ENCODE data around the gene CWC25. TPM values are rescaled to one million over a fixed set of nuclear protein-coding genes. Genes with fewer than 3 reads are reported as not detected.

The CWC25 gene
- total and polyA plus RNA-seq, 2 of the 13 experiments (the other 11 are each of a cell fraction or from before 2014, with no cell fraction given) = 15.6 to 22.7 TPM

DNA sequence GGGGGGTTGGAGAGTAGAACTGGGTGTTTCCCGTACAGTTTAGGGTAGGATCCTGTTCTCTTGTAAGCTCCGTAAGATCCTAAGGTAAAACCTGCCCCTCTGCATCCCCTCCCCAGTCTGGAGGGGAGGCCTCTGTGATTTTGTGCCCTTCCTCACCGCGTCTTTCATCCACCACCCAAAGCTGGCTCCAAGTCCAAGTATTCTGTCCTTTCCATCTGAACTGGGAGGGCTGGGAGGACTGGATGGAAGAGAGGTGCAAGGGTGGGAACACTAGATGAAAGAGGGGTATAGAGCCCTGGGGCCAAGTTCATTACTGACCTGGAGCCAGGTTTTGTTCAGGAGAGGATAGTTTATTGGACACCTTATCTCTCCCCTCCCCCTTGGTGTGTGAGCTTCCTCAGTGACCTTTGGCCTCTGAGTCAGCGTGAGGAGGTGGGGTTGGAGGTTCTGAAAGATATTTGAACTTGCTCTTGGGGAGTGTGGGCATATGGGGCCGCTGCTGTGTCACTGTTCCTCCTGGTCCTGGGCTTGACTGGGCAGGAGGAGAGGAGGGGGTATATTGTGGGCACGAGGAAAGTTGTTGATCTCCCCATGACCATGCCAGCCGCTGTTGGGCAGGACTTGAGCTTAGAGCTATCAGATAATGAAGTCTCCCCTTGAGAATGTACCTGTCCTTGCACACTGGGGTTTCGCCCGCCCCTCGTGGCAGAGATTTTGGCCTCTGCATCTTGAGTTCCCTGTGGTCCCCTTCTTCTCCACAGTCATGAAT is 46.3 kb upstream of the CWC25 start (continued):
- peak; percentile 83 for TF ChIP-seq MTA1 (CRISPR knock-in tag; IDR thresholded peaks at IDR 0.05; ENCODE audit: borderline replicate concordance)
- TF ChIP-seq KAT8 (CRISPR knock-in tag; IDR thresholded peaks at IDR 0.05) = peak; percentile 81
- no peak; the same call in 1 of the 2 replicates for TF ChIP-seq ZNF510 (CRISPR knock-in tag; IDR thresholded peaks at IDR 0.05; ENCODE audit: low read depth)
- TF ChIP-seq, protein P1, sequence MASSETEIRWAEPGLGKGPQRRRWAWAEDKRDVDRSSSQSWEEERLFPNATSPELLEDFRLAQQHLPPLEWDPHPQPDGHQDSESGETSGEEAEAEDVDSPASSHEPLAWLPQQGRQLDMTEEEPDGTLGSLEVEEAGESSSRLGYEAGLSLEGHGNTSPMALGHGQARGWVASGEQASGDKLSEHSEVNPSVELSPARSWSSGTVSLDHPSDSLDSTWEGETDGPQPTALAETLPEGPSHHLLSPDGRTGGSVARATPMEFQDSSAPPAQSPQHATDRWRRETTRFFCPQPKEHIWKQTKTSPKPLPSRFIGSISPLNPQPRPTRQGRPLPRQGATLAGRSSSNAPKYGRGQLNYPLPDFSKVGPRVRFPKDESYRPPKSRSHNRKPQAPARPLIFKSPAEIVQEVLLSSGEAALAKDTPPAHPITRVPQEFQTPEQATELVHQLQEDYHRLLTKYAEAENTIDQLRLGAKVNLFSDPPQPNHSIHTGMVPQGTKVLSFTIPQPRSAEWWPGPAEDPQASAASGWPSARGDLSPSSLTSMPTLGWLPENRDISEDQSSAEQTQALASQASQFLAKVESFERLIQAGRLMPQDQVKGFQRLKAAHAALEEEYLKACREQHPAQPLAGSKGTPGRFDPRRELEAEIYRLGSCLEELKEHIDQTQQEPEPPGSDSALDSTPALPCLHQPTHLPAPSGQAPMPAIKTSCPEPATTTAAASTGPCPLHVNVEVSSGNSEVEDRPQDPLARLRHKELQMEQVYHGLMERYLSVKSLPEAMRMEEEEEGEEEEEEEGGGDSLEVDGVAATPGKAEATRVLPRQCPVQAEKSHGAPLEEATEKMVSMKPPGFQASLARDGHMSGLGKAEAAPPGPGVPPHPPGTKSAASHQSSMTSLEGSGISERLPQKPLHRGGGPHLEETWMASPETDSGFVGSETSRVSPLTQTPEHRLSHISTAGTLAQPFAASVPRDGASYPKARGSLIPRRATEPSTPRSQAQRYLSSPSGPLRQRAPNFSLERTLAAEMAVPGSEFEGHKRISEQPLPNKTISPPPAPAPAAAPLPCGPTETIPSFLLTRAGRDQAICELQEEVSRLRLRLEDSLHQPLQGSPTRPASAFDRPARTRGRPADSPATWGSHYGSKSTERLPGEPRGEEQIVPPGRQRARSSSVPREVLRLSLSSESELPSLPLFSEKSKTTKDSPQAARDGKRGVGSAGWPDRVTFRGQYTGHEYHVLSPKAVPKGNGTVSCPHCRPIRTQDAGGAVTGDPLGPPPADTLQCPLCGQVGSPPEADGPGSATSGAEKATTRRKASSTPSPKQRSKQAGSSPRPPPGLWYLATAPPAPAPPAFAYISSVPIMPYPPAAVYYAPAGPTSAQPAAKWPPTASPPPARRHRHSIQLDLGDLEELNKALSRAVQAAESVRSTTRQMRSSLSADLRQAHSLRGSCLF (CRISPR knock-in tag; IDR thresholded peaks at IDR 0.05; ENCODE audit: borderline replicate concordance) = no peak
- TF ChIP-seq CAMTA2 (CRISPR knock-in tag; IDR thresholded peaks at IDR 0.05; ENCODE audit: borderline replicate concordance) = no peak
- TF ChIP-seq, protein P2, sequence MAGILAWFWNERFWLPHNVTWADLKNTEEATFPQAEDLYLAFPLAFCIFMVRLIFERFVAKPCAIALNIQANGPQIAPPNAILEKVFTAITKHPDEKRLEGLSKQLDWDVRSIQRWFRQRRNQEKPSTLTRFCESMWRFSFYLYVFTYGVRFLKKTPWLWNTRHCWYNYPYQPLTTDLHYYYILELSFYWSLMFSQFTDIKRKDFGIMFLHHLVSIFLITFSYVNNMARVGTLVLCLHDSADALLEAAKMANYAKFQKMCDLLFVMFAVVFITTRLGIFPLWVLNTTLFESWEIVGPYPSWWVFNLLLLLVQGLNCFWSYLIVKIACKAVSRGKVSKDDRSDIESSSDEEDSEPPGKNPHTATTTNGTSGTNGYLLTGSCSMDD (CRISPR knock-in tag; IDR thresholded peaks at IDR 0.05) = no peak
- TF ChIP-seq, protein P3, sequence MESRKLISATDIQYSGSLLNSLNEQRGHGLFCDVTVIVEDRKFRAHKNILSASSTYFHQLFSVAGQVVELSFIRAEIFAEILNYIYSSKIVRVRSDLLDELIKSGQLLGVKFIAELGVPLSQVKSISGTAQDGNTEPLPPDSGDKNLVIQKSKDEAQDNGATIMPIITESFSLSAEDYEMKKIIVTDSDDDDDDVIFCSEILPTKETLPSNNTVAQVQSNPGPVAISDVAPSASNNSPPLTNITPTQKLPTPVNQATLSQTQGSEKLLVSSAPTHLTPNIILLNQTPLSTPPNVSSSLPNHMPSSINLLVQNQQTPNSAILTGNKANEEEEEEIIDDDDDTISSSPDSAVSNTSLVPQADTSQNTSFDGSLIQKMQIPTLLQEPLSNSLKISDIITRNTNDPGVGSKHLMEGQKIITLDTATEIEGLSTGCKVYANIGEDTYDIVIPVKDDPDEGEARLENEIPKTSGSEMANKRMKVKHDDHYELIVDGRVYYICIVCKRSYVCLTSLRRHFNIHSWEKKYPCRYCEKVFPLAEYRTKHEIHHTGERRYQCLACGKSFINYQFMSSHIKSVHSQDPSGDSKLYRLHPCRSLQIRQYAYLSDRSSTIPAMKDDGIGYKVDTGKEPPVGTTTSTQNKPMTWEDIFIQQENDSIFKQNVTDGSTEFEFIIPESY (CRISPR knock-in tag; IDR thresholded peaks at IDR 0.05) = peak; percentile 53; the same call in 1 of the 2 replicates
- no peak for TF ChIP-seq ZNF577 (CRISPR knock-in tag; IDR thresholded peaks at IDR 0.05; ENCODE audit: borderline replicate concordance, low read depth)
- TF ChIP-seq, protein P4, sequence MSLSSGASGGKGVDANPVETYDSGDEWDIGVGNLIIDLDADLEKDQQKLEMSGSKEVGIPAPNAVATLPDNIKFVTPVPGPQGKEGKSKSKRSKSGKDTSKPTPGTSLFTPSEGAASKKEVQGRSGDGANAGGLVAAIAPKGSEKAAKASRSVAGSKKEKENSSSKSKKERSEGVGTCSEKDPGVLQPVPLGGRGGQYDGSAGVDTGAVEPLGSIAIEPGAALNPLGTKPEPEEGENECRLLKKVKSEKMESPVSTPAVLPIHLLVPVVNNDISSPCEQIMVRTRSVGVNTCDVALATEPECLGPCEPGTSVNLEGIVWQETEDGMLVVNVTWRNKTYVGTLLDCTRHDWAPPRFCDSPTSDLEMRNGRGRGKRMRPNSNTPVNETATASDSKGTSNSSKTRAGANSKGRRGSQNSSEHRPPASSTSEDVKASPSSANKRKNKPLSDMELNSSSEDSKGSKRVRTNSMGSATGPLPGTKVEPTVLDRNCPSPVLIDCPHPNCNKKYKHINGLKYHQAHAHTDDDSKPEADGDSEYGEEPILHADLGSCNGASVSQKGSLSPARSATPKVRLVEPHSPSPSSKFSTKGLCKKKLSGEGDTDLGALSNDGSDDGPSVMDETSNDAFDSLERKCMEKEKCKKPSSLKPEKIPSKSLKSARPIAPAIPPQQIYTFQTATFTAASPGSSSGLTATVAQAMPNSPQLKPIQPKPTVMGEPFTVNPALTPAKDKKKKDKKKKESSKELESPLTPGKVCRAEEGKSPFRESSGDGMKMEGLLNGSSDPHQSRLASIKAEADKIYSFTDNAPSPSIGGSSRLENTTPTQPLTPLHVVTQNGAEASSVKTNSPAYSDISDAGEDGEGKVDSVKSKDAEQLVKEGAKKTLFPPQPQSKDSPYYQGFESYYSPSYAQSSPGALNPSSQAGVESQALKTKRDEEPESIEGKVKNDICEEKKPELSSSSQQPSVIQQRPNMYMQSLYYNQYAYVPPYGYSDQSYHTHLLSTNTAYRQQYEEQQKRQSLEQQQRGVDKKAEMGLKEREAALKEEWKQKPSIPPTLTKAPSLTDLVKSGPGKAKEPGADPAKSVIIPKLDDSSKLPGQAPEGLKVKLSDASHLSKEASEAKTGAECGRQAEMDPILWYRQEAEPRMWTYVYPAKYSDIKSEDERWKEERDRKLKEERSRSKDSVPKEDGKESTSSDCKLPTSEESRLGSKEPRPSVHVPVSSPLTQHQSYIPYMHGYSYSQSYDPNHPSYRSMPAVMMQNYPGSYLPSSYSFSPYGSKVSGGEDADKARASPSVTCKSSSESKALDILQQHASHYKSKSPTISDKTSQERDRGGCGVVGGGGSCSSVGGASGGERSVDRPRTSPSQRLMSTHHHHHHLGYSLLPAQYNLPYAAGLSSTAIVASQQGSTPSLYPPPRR (CRISPR knock-in tag; IDR thresholded peaks at IDR 0.05; ENCODE audit: borderline replicate concordance) = peak; percentile 91
- no peak for TF ChIP-seq ZNF749 (CRISPR knock-in tag; IDR thresholded peaks at IDR 0.05; ENCODE audit: borderline replicate concordance)
- TF ChIP-seq NR2F1 (CRISPR knock-in tag; IDR thresholded peaks at IDR 0.05) = peak; percentile 98
- peak; percentile 61; the same call in 1 of the 2 replicates for TF ChIP-seq HHEX (CRISPR knock-in tag; IDR thresholded peaks at IDR 0.05)
- TF ChIP-seq REL (CRISPR knock-in tag; conservative IDR thresholded peaks at IDR 0.05) = no peak
- no peak for TF ChIP-seq TCF7L2 (IDR thresholded peaks at IDR 0.05; ENCODE audit: low read depth, low read length)
- TF ChIP-seq ZNF264 (CRISPR knock-in tag; IDR thresholded peaks at IDR 0.05) = peak; percentile 80; the same call in 1 of the 2 replicates

All from HepG2 (cell line).